IMR-90 (cell line): ENCODE measurements around the gene ZCCHC14. TPM values are rescaled to one million over a fixed set of nuclear protein-coding genes. Genes with fewer than 3 reads are reported as not detected.

Experiments used
- ATAC-seq: fragments of 200-7000 bp; cut with Tn5 transposase; 2 replicates; pipeline ENCODE4 v1.9.1; 2020; ENCODE audit warnings: low read depth, mild to moderate bottlenecking, moderate library complexity
- BruUV-seq: library from RNA; stranded (reverse); fragments of 400-500 nt; replicated peaks from 2 replicates; lab custom pipeline; 2021; lab: Mats Ljungman, UMichigan
- CTCF ChIA-PET: fragments of 300-600 bp; formaldehyde crosslinking; extraction: SDS; loops from one replicate; lab custom pipeline; 2021; ENCODE audit warnings: antibody characterized with exemption; lab: Yijun Ruan, JAX
- POLR2A ChIA-PET: fragments of 300-600 bp; sonication (Branson Sonifier 250); formaldehyde crosslinking; loops from one replicate; lab custom pipeline; 2022; ENCODE audit warnings: antibody characterized with exemption; ENCODE audit not compliant: unreplicated experiment; lab: Charles Lee
- DNase-seq: peaks from one replicate; pipeline ENCODE4 v3.0.0; 2013
- H2AFZ ChIP-seq: replicated peaks from 2 replicates; pipeline ENCODE3; 2013; ENCODE audit warnings: low read length, mild to moderate bottlenecking; ENCODE audit not compliant: poor library complexity
- H2AK5ac ChIP-seq: 2 replicates; pipeline ENCODE4 v1.6.1; 2013; ENCODE audit warnings: low read depth, low read length, inconsistent platforms
- H2AK9ac ChIP-seq: replicated peaks from 2 replicates; pipeline ENCODE3; 2013; ENCODE audit warnings: mild to moderate bottlenecking, low read depth, low read length, moderate library complexity; ENCODE audit not compliant: poor library complexity
- H2BK120ac ChIP-seq: 2 replicates; pipeline ENCODE4 v1.6.1; 2013; ENCODE audit warnings: low read depth, low read length, inconsistent platforms
- H2BK15ac ChIP-seq: 3 replicates; pipeline ENCODE4 v1.6.1; 2013; ENCODE audit warnings: low read depth, low read length, inconsistent platforms
- H2BK20ac ChIP-seq: 2 replicates; pipeline ENCODE4 v1.6.1; 2013; ENCODE audit warnings: low read depth, mild to moderate bottlenecking, inconsistent platforms, low read length, moderate library complexity
- H2BK5ac ChIP-seq: 2 replicates; pipeline ENCODE4 v1.6.1; 2013; ENCODE audit warnings: mild to moderate bottlenecking, low read depth, low read length, inconsistent platforms; ENCODE audit not compliant: poor library complexity, severe bottlenecking
- H3K14ac ChIP-seq: replicated peaks from 2 replicates; pipeline ENCODE4 v1.6.1; 2013; ENCODE audit warnings: low read depth, low read length, inconsistent platforms
- H3K18ac ChIP-seq: 2 replicates; pipeline ENCODE4 v1.6.1; 2013; ENCODE audit warnings: low read depth, low read length, control low read depth
- H3K23ac ChIP-seq: 2 replicates; pipeline ENCODE4 v1.6.1; 2013; ENCODE audit warnings: low read depth, low read length, inconsistent platforms
- H3K27ac ChIP-seq: 2 replicates; pipeline ENCODE4 v1.5.1; 2013; ENCODE audit warnings: mild to moderate bottlenecking, control low read depth, low read length; ENCODE audit not compliant: insufficient read depth
- H3K27me3 ChIP-seq: 2 replicates; pipeline ENCODE4 v1.6.1; 2013; ENCODE audit warnings: low read length; ENCODE audit not compliant: control insufficient read depth, insufficient read depth
- H3K36me3 ChIP-seq: 2 replicates; pipeline ENCODE4 v1.6.1; 2013; ENCODE audit warnings: low read length, mixed read lengths; ENCODE audit not compliant: control insufficient read depth, insufficient read depth
- H3K4ac ChIP-seq: 2 replicates; pipeline ENCODE4 v1.6.1; 2013; ENCODE audit warnings: low read depth, low read length, inconsistent platforms
- H3K4me1 ChIP-seq: 2 replicates; pipeline ENCODE4 v1.6.1; 2013; ENCODE audit warnings: low read length, mixed read lengths; ENCODE audit not compliant: control insufficient read depth, insufficient read depth
- H3K4me2 ChIP-seq: 2 replicates; pipeline ENCODE4 v1.6.1; 2013; ENCODE audit warnings: low read depth, mild to moderate bottlenecking, control low read depth, low read length, moderate library complexity
- H3K4me3 ChIP-seq: 2 replicates; pipeline ENCODE4 v1.5.1; 2013; ENCODE audit warnings: low read depth, mild to moderate bottlenecking, control low read depth, low read length, moderate library complexity; ENCODE audit not compliant: insufficient read depth
- H3K56ac ChIP-seq: 2 replicates; pipeline ENCODE4 v1.6.1; 2013; ENCODE audit warnings: low read length, inconsistent platforms; ENCODE audit not compliant: insufficient read depth; ENCODE audit errors: extremely low read depth
- H3K79me1 ChIP-seq, 2 experiments: 2 replicates each; pipeline ENCODE4 v1.6.1; 2013; ENCODE audit warnings: low read length in 2 of 2, inconsistent platforms in 1 of 2, low read depth in 1 of 2
- H3K9ac ChIP-seq: 2 replicates; pipeline ENCODE4 v1.6.1; 2013; ENCODE audit warnings: low read depth, low read length, control low read depth
- H3K9me1 ChIP-seq: 2 replicates; pipeline ENCODE4 v1.6.1; 2013; ENCODE audit warnings: low read length, inconsistent platforms; ENCODE audit not compliant: insufficient read depth
- H3K9me3 ChIP-seq: 2 replicates; pipeline ENCODE4 v1.6.1; 2013; ENCODE audit warnings: low read length; ENCODE audit not compliant: control insufficient read depth, insufficient read depth
- H4K20me1 ChIP-seq: 2 replicates; pipeline ENCODE4 v1.6.1; 2013; ENCODE audit warnings: low read length, inconsistent platforms; ENCODE audit not compliant: insufficient read depth
- H4K5ac ChIP-seq: 2 replicates; pipeline ENCODE4 v1.6.1; 2013; ENCODE audit warnings: mild to moderate bottlenecking, low read depth, low read length, control low read depth
- H4K8ac ChIP-seq, 2 experiments: 2 replicates each; pipeline ENCODE4 v1.6.1; 2013; ENCODE audit warnings: low read depth in 2 of 2, low read length in 2 of 2, control low read depth in 1 of 2, inconsistent platforms in 1 of 2
- H4K91ac ChIP-seq: 2 replicates; pipeline ENCODE4 v1.6.1; 2013; ENCODE audit warnings: low read depth, low read length, inconsistent platforms; ENCODE audit not compliant: insufficient read depth
- CEBPB ChIP-seq: IDR thresholded peaks from 2 replicates; pipeline ENCODE4 v1.6.1; 2012; ENCODE audit warnings: low read depth, low read length, improper control_type of control experiment
- CHD1 ChIP-seq: IDR thresholded peaks from 2 replicates; pipeline ENCODE4 v1.6.1; 2012; ENCODE audit warnings: low read depth, low read length, improper control_type of control experiment
- FOS ChIP-seq: fragments of 150-350 bp; IDR thresholded peaks from 2 replicates; pipeline ENCODE4 v1.6.1; 2016; ENCODE audit warnings: low read depth, low read length
- MAZ ChIP-seq: IDR thresholded peaks from 2 replicates; pipeline ENCODE4 v1.6.1; 2012; ENCODE audit warnings: low read depth, mild to moderate bottlenecking, low read length, improper control_type of control experiment, moderate library complexity, borderline replicate concordance
- MXI1 ChIP-seq: IDR thresholded peaks from 2 replicates; pipeline ENCODE4 v1.6.1; 2012; ENCODE audit warnings: low read depth, mild to moderate bottlenecking, low read length, moderate library complexity, borderline replicate concordance
- RAD21 ChIP-seq: IDR thresholded peaks from 2 replicates; pipeline ENCODE4 v1.6.1; 2012; ENCODE audit warnings: low read length, improper control_type of control experiment
- RCOR1 ChIP-seq: IDR thresholded peaks from 2 replicates; pipeline ENCODE4 v1.6.1; 2012; ENCODE audit warnings: mild to moderate bottlenecking, low read length, improper control_type of control experiment; ENCODE audit not compliant: insufficient replicate concordance
- RFX5 ChIP-seq: IDR thresholded peaks from 2 replicates; pipeline ENCODE4 v1.8.0; 2012; ENCODE audit warnings: low read depth, mild to moderate bottlenecking, low read length, moderate library complexity
- SMC3 ChIP-seq: fragments of 150-350 bp; IDR thresholded peaks from 2 replicates; pipeline ENCODE4 v1.6.1; 2016; ENCODE audit warnings: low read depth, mild to moderate bottlenecking, antibody characterized with exemption, low read length, moderate library complexity
- WGBS, 2 experiments: methylation state at CpG; one replicate each; pipeline versions ENCODE4 v1.1.5 to v1.1.7; 2013; ENCODE audit warnings: missing lambda C conversion rate in 2 of 2; ENCODE audit not compliant: insufficient read length in 1 of 2; ENCODE audit errors: extremely low coverage in 2 of 2; 5-methylcytosine and 5-hydroxymethylcytosine counted together
- dilution Hi-C: fragments of 300-500 bp; cut with HindIII; formaldehyde crosslinking; loops from one replicate; pipeline ENCODE4 v1.14.3; 2018; ENCODE audit warnings: low sequenced_read_pairs; ENCODE audit not compliant: unreplicated experiment
- in situ Hi-C: fragments of 300-500 bp; cut with MboI; formaldehyde crosslinking; loops from 3 replicates; pipeline ENCODE4 v1.14.3; 2019; ENCODE audit warnings: low sequenced_read_pairs, inconsistent platforms, mixed read lengths
- intact Hi-C: fragments of 100-400 bp; cut with micrococcal nuclease; formaldehyde crosslinking; loops from 2 replicates; pipeline ENCODE4 v1.10.0; 2022
- polyA plus RNA-seq, 3 experiments: library from polyadenylated mRNA; depleted of rRNA; stranded (reverse); fragments of >200 nt; gene quantifications; 2 replicates each; pipeline ENCODE4 v1.2.3, GENCODE V29; 2012; ENCODE audit warnings: low replicate concordance in 1 of 3
- total RNA-seq: library from RNA; depleted of rRNA; stranded (reverse); fragments of >200 nt; gene quantifications from 2 replicates; pipeline ENCODE4 v1.2.3, GENCODE V29; 2012
- TF ChIP-seq, protein P1 (sequence below): conservative IDR thresholded peaks from 2 replicates; pipeline ENCODE4 v1.5.1; 2012; ENCODE audit warnings: mild to moderate bottlenecking, low read depth, low read length, improper control_type of control experiment
- TF ChIP-seq, protein P2 (sequence below): fragments of 150-350 bp; IDR thresholded peaks from 2 replicates; pipeline ENCODE4 v1.6.1; 2016; ENCODE audit warnings: low read depth, mild to moderate bottlenecking, low read length, moderate library complexity, borderline replicate concordance

Gene ZCCHC14
- total and polyA plus RNA-seq, 2 of the 4 experiments (the other 2 are of a cell fraction): 2.5 to 5.3 TPM

DNA sequence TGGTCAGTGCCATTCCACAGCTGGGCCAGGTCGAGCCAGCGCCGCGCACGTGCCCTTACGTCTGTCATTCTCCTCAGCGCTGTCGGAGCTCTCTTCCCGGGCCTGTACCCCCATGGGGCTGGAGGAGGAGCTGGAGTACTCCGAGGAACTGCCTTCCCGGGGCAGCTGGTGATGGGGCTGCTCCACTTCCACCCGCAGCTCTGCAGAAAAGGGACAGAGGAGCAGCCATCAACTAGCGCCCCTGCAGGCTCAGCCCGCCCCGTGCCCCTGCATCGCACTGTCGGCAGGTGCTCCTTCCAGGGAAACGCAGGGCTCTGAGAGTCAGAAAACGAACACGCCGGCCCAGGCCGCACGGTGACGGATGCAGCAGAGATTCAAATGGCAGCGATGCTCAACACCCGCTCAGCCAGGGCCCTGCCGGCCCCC, 79.8 kb downstream of the ZCCHC14 start:
- H3K27me3 ChIP-seq: no peaks in the 10 kb centered on the region
- H3K9ac ChIP-seq: no peak overlapping the region
- H2BK15ac ChIP-seq: no peak overlapping the region
- no TSS peak for BruUV-seq
- ATAC-seq (no peak), DNase-seq (no peak)
- no peak overlapping the region for H3K56ac ChIP-seq
- H3K9me1 ChIP-seq: no peaks in the 10 kb centered on the region
- H2BK5ac ChIP-seq: no peak overlapping the region
- dilution Hi-C loops (no loop called here), intact Hi-C loops (no loop called here), in situ Hi-C loops (loop anchor here (25.0 kb wide), 1 partner anchor 349 kb away; the partner anchor contains the start of gene KLHDC4)
- no peak overlapping the region for H3K18ac ChIP-seq
- no peak overlapping the region for H2AK9ac ChIP-seq
- H4K8ac ChIP-seq: no peak overlapping the region
- POLR2A ChIA-PET: no interaction called here
- no peak overlapping the region for H3K4me2 ChIP-seq
- H3K23ac ChIP-seq: no peak overlapping the region
- no peaks in the 10 kb centered on the region for H3K9me3 ChIP-seq
- H3K4me3 ChIP-seq: no peak overlapping the region
- no peak overlapping the region for H2AFZ ChIP-seq
- CTCF ChIA-PET: interaction anchor here (0.7 to 1.1 kb wide), 2 partner anchors 17 to 158 kb away, joined by 3 to 5 read pairs; no protein-coding TSS in a partner anchor
- peaks cover 18% of the 10 kb centered on the region for H4K20me1 ChIP-seq
- TF ChIP-seq SMC3 (no peak), CEBPB (no peak), MXI1 (no peak), RAD21 (no peak), RFX5 (no peak), FOS (no peak), CHD1 (no peak), MAZ (no peak), RCOR1 (no peak)
- TF ChIP-seq, protein P1, sequence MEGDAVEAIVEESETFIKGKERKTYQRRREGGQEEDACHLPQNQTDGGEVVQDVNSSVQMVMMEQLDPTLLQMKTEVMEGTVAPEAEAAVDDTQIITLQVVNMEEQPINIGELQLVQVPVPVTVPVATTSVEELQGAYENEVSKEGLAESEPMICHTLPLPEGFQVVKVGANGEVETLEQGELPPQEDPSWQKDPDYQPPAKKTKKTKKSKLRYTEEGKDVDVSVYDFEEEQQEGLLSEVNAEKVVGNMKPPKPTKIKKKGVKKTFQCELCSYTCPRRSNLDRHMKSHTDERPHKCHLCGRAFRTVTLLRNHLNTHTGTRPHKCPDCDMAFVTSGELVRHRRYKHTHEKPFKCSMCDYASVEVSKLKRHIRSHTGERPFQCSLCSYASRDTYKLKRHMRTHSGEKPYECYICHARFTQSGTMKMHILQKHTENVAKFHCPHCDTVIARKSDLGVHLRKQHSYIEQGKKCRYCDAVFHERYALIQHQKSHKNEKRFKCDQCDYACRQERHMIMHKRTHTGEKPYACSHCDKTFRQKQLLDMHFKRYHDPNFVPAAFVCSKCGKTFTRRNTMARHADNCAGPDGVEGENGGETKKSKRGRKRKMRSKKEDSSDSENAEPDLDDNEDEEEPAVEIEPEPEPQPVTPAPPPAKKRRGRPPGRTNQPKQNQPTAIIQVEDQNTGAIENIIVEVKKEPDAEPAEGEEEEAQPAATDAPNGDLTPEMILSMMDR: no peak
- TF ChIP-seq, protein P2, sequence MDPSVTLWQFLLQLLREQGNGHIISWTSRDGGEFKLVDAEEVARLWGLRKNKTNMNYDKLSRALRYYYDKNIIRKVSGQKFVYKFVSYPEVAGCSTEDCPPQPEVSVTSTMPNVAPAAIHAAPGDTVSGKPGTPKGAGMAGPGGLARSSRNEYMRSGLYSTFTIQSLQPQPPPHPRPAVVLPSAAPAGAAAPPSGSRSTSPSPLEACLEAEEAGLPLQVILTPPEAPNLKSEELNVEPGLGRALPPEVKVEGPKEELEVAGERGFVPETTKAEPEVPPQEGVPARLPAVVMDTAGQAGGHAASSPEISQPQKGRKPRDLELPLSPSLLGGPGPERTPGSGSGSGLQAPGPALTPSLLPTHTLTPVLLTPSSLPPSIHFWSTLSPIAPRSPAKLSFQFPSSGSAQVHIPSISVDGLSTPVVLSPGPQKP: no peak
- H4K91ac ChIP-seq: no peak overlapping the region
- H3K79me1 ChIP-seq: peaks cover 0 to 3% of the 10 kb centered on the region in 2 experiments; a peak in 1 of 4 replicates
- peaks cover 59% of the 10 kb centered on the region for H3K36me3 ChIP-seq
- no peak overlapping the region for H2AK5ac ChIP-seq
- no peaks in the 10 kb centered on the region for H3K4me1 ChIP-seq
- H3K27ac ChIP-seq: no peak overlapping the region
- H3K14ac ChIP-seq: no peak overlapping the region
- H2BK120ac ChIP-seq: no peak overlapping the region
- H2BK20ac ChIP-seq: no peak overlapping the region
- H4K5ac ChIP-seq: no peak overlapping the region
- H3K4ac ChIP-seq: no peak overlapping the region
- WGBS, 2 experiments: 97% methylated on average over 14 of the region's 27 CpGs; no CpG with 5 or more reads in 1 of the 2 experiments
